Astrocyte (in vitro differentiated cells and primary cell): ENCODE measurements around the gene SWT1. TPM values are rescaled to one million over a fixed set of nuclear protein-coding genes. Genes with fewer than 3 reads are reported as not detected.
A peak's percentile ranks its signal among the peaks of the same experiment; 100 is the strongest.

Experiments used
- DNase-seq: peaks from one replicate; pipeline ENCODE4 v3.0.0-alpha.2; 2010; ENCODE audit warnings: low read depth
- FAIRE-seq: peaks from 2 replicates; lab custom pipeline; 2011; peaks lifted over from hg19 to GRCh38; lab: Jason Lieb, UNC
- H2AFZ ChIP-seq: 2 replicates; pipeline ENCODE4 v1.6.0; 2012; ENCODE audit warnings: low read depth, low read length, inconsistent platforms
- H3K27ac ChIP-seq: 2 replicates; pipeline ENCODE4 v1.5.1; 2011; ENCODE audit warnings: low read depth, low read length, inconsistent platforms
- H3K27me3 ChIP-seq: 2 replicates; pipeline ENCODE4 v1.6.0; 2011; ENCODE audit warnings: low read length, inconsistent platforms; ENCODE audit not compliant: insufficient read depth
- H3K36me3 ChIP-seq: 2 replicates; pipeline ENCODE4 v1.5.1; 2011; ENCODE audit warnings: low read length, inconsistent platforms; ENCODE audit not compliant: insufficient read depth
- H3K4me1 ChIP-seq: 2 replicates; pipeline ENCODE4 v1.5.1; 2011; ENCODE audit warnings: low read length, inconsistent platforms; ENCODE audit not compliant: insufficient read depth
- H3K4me2 ChIP-seq: 2 replicates; pipeline ENCODE4 v1.6.0; 2012; ENCODE audit warnings: low read length, inconsistent platforms
- H3K4me3 ChIP-seq: 2 replicates; pipeline ENCODE4 v1.5.1; 2011; ENCODE audit warnings: low read depth, mild to moderate bottlenecking, low read length, inconsistent platforms; ENCODE audit not compliant: insufficient read depth
- H3K79me2 ChIP-seq: 2 replicates; pipeline ENCODE4 v1.6.0; 2012; ENCODE audit warnings: mild to moderate bottlenecking, low read length, inconsistent platforms; ENCODE audit not compliant: insufficient read depth
- H3K9ac ChIP-seq: 2 replicates; pipeline ENCODE4 v1.6.0; 2012; ENCODE audit warnings: mild to moderate bottlenecking, low read length, inconsistent platforms
- H3K9me3 ChIP-seq: 2 replicates; pipeline ENCODE4 v1.5.1; 2012; ENCODE audit warnings: low read depth, mild to moderate bottlenecking, low read length, inconsistent platforms; ENCODE audit not compliant: insufficient read depth
- H4K20me1 ChIP-seq: 2 replicates; pipeline ENCODE4 v1.6.0; 2012; ENCODE audit warnings: low read length, inconsistent platforms; ENCODE audit not compliant: insufficient read depth
- H3K27ac Mint-ChIP-seq: one replicate; pipeline ENCODE4 v1.8.0; 2021; ENCODE audit warnings: mild to moderate bottlenecking, mixed read lengths; ENCODE audit not compliant: unreplicated experiment
- H3K27me3 Mint-ChIP-seq: one replicate; pipeline ENCODE4 v1.8.0; 2021; ENCODE audit warnings: low read depth, mixed read lengths; ENCODE audit not compliant: unreplicated experiment
- H3K36me3 Mint-ChIP-seq: one replicate; pipeline ENCODE4 v1.8.0; 2021; ENCODE audit warnings: low read depth, mixed read lengths; ENCODE audit not compliant: unreplicated experiment
- H3K4me1 Mint-ChIP-seq: one replicate; pipeline ENCODE4 v1.8.0; 2021; ENCODE audit warnings: low read depth, mixed read lengths; ENCODE audit not compliant: unreplicated experiment
- H3K4me3 Mint-ChIP-seq: one replicate; pipeline ENCODE4 v1.8.0; 2021; ENCODE audit warnings: mild to moderate bottlenecking, moderate library complexity, mixed read lengths; ENCODE audit not compliant: unreplicated experiment
- H3K9me3 Mint-ChIP-seq: one replicate; pipeline ENCODE4 v1.8.0; 2021; ENCODE audit warnings: mild to moderate bottlenecking, mixed read lengths; ENCODE audit not compliant: unreplicated experiment
- EZH2 ChIP-seq: IDR thresholded peaks from 2 replicates; pipeline ENCODE4 v1.6.1; 2012; ENCODE audit warnings: mild to moderate bottlenecking, low read length, inconsistent platforms; ENCODE audit not compliant: insufficient read depth
- total RNA-seq: library from RNA; stranded (reverse); gene quantifications from 2 replicates; pipeline ENCODE4 v1.2.1, GENCODE V29; 2021
- TF ChIP-seq, protein P1 (sequence below): IDR thresholded peaks from 2 replicates; pipeline ENCODE4 v1.5.1; 2011; ENCODE audit warnings: low read depth, mild to moderate bottlenecking, inconsistent platforms, low read length, moderate library complexity; ENCODE audit not compliant: insufficient read depth

The SWT1 gene
- total RNA-seq, 1 donor from 2014 or later, result 5.4 TPM

DNA sequence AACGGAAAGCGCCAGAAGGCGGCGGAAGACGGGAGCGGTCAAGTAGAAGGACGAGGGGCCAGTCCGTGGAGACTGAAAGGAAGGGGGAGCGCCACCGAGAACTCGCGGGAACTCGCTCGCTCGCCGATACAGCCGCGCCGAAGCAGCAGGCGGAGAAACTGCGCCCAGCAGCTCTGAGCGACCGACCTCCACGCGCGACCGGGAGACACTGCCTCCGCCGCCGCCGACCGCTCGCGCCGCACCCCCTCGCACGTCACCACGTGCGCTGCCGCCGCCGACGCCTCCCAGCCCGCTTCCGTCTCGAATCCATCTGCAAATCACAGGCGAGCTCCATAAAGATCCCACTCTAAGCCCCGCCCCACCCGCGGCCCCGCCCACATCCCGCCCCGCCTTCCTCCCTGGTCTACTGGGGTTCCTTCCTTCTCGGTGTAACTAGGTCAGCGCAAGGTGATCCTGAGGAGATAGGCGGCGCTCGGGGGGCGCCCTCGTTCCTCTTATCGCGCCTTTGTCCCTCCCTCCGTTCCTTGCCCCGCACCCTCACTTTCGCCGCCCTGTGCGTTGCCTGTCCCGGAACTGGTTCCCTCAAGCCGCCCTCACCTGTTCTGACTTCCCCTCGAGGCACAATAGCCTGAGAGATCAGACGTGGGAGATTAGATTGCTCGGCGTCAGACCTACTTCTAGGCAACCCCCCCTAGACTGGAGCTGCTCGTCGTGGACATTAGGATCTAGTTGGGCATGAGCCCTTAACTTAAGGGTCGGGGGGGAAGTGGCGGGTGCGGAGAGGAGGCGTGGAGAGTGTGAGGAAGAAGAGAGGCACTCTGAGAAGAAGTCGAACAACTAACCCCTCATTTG is 160.3 kb downstream of the SWT1 start, which contains the start of gene IVNS1ABP:
Gene IVNS1ABP (minus strand): TSS at position 210 of the 852 bp plus-strand sequence. CDS start 7,750 bp downstream, outside the sequence.
- Histone ChIP-seq H3K4me2 (peak within 1 kb of the TSS; percentile 82), H4K20me1 (peaks cover 37% of the 10 kb centered on the region), H3K4me1 (peaks cover 19% of the 10 kb centered on the region), H3K27me3 (no peaks in the 10 kb centered on the region), H3K4me3 (peak within 1 kb of the TSS; percentile 85), H3K36me3 (no peaks in the 10 kb centered on the region), H3K27ac (peak within 1 kb of the TSS; percentile 94), H2AFZ (peak within 1 kb of the TSS; percentile 91), H3K79me2 (peaks cover 47% of the 10 kb centered on the region), H3K9me3 (no peaks in the 10 kb centered on the region), H3K9ac (peak within 1 kb of the TSS; percentile 98)
- peak; percentile 80 for DNase-seq
- peaks cover 1% of the 10 kb centered on the region for H3K9me3 Mint-ChIP-seq
- FAIRE-seq, result no peak
- TF ChIP-seq, protein P1, sequence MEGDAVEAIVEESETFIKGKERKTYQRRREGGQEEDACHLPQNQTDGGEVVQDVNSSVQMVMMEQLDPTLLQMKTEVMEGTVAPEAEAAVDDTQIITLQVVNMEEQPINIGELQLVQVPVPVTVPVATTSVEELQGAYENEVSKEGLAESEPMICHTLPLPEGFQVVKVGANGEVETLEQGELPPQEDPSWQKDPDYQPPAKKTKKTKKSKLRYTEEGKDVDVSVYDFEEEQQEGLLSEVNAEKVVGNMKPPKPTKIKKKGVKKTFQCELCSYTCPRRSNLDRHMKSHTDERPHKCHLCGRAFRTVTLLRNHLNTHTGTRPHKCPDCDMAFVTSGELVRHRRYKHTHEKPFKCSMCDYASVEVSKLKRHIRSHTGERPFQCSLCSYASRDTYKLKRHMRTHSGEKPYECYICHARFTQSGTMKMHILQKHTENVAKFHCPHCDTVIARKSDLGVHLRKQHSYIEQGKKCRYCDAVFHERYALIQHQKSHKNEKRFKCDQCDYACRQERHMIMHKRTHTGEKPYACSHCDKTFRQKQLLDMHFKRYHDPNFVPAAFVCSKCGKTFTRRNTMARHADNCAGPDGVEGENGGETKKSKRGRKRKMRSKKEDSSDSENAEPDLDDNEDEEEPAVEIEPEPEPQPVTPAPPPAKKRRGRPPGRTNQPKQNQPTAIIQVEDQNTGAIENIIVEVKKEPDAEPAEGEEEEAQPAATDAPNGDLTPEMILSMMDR, result no peak
- TF ChIP-seq EZH2, result no peak
- H3K4me1 Mint-ChIP-seq, result peaks cover 16% of the 10 kb centered on the region
- peaks cover 5% of the 10 kb centered on the region for H3K36me3 Mint-ChIP-seq
- peak within 1 kb of the TSS; percentile 93 for H3K4me3 Mint-ChIP-seq
- H3K27ac Mint-ChIP-seq, result peak within 1 kb of the TSS; percentile 95
- H3K27me3 Mint-ChIP-seq, result no peaks in the 10 kb centered on the region

DNA sequence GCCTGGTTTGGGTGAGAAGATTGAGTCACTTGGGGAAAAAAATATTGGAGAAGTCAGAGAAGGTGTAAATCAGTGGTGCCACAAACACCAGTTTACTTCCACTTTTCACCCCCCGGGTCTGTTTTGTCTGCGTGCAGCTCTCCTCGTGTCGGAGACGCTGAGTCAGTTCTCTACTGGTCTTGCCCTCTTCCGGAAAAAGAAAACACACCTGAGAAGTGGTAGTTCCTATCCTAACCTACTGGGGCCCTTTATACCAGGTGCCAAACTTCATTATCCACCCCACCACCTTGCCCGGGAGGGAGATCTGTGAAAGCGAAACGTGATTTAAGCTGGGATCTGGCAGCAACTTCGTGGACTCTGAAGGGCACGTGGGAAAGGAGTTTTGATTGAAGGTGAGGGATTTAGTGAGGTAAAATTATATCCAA is 160.9 kb downstream of the SWT1 start:
- Histone ChIP-seq H3K36me3 (no peaks in the 10 kb centered on the region), H3K27ac (no peak overlapping the region), H3K9me3 (no peaks in the 10 kb centered on the region), H3K4me2 (peak overlapping the region; percentile 82), H4K20me1 (peaks cover 31% of the 10 kb centered on the region), H3K4me1 (peaks cover 16% of the 10 kb centered on the region), H3K4me3 (peak overlapping the region; percentile 75), H3K9ac (peak overlapping the region; percentile 98), H2AFZ (peak overlapping the region; percentile 91), H3K79me2 (peaks cover 41% of the 10 kb centered on the region), H3K27me3 (no peaks in the 10 kb centered on the region)
- H3K4me3 Mint-ChIP-seq, result peak overlapping the region; percentile 93
- FAIRE-seq, result no peak
- TF ChIP-seq, protein P1, result no peak
- TF ChIP-seq EZH2, result no peak
- H3K27ac Mint-ChIP-seq, result peak overlapping the region; percentile 90
- DNase-seq, result no peak
- H3K27me3 Mint-ChIP-seq, result no peaks in the 10 kb centered on the region
- H3K36me3 Mint-ChIP-seq, result peaks cover 5% of the 10 kb centered on the region
- peaks cover 1% of the 10 kb centered on the region for H3K9me3 Mint-ChIP-seq
- H3K4me1 Mint-ChIP-seq, result peaks cover 15% of the 10 kb centered on the region
